ENCODE results near the gene COMMD8.

DNA sequence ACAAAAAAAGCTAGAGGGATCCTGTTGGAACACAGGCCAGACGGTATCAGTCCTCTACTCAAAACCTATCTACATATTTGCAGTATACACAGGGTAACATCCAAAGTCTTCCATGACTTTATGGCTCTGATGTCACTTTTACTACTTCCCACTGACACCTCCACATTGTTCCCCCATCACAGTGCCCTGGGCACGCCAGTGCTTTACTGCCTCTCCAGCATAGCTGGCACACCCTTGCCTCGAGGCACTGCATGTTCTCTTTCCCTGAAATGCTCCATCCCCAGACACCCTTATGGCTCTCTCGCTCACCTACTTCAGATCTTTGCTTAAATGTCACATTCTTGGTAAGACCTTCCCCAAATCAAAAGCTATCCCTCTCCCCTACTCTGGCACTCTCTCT, 15.3 kb upstream of the COMMD8 start:
- no peak for TF ChIP-seq POLR2AphosphoS5 (IDR thresholded peaks at IDR 0.05)
- TF ChIP-seq POLR2A (IDR thresholded peaks at IDR 0.05): no peak

Measured in spleen (tissue), 3 donors.